GM18951 (cell line): ENCODE measurements around the gene TMPRSS3.

ENCODE experiments used
- POLR2A ChIP-seq: IDR thresholded peaks from 4 replicates; pipeline ENCODE4 v1.6.1; 2011; ENCODE audit warnings: mild to moderate bottlenecking; ENCODE audit not compliant: insufficient read length, insufficient read depth; ENCODE audit errors: extremely low read depth
- in situ Hi-C: fragments of 300-500 bp; cut with MboI; formaldehyde crosslinking; loops from one replicate; pipeline ENCODE4 v1.12.0; 2022; ENCODE audit warnings: low sequenced_read_pairs, mixed read lengths, inconsistent platforms; ENCODE audit not compliant: unreplicated experiment

The TMPRSS3 gene

GRCh38 chr21:42347601-42348327 is 48.1 kb downstream of the TMPRSS3 start:
- TF ChIP-seq POLR2A = no peak
- in situ Hi-C loops = no loop called here

DNA sequence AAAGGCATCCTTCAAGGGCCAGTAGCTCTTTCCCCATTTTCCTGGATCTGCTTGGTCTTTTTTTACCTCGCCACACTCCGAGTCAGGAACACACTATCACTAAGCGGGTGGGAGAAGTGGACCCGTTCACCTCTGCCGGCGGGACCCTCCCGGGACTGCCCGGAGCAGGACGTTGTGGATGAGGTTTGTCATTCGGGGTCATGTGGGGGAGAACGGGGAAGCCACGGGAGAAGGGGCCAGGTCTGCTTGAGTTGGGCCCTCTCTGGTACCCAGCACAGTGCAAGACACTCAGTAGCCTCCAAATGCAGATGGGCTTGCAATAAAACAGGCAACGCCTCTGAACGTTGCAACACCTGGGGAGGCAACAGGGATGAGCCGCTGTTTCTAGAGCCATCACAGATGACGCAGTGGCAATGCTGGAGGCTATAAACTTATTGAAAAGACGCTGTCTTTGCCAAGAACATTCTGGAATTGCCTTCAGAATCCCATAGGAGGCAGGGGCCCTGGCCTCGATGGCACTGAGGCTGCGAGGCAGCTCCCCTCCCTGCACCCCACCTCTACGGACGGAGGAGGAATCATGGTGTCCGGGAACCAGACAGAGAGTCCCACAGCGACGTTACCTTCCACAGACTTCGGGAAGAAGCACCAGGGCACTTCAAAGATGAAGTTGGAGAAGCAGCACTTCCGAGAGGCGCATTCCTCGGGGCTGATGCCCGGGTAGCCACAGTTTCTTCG is 48.8 kb downstream of the TMPRSS3 start:
- in situ Hi-C loops = no loop called here

DNA sequence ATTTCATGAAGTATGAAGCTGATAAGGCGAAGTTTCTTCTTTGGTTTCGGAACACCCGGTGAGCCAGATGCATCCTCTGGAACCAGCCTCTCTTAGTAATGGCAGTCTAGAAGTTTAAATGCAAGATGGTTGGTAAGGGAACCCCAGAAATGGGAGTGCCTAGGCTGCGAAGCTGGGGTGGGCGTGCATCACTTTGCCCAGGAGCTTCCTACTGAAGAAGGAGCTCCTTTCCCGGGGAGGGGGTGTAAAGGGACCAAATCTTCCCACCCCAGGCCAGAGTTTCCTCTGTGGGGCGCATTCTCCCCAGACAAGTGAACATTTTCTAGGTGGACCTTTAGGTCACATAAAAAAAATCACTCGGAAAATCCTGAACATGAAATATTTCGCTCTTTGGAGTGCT is 49.4 kb downstream of the TMPRSS3 start:
- in situ Hi-C loops = no loop called here
- TF ChIP-seq POLR2A = no peak

More for the DNA sequence above, 48.8 kb downstream of the TMPRSS3 start:
- no peak for TF ChIP-seq POLR2A

- no peak for TF ChIP-seq POLR2A
- in situ Hi-C loops = no loop called here
Observed at GRCh38 chr21:42344631-42345030, 51.2 kb downstream of the TMPRSS3 start.

DNA sequence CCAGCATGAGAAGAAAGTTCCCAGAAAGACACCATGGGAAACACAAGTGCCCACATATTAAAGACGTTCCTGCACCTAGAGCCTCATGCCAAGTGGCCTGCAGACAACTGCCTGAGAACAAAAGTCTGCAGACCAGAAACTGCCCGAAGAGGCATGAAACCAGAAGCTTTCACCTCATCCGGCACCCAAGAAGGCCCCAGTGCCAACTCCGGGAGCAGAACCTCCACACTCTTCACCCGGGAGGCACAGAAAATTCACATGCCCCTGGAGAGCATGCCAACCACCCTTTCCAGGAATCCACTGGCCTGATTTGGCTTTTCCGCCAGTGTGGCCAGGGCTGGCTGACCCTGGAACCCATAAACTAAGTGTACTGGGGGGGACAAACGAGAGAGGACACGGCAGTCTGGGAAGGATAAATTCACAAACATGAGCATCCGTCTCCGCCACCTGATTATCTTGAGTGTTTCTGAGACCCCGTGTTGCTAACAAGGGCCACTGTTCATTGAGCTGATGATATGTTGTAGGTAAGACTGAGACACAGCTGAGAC is 51.8 kb downstream of the TMPRSS3 start:
- TF ChIP-seq POLR2A = no peak
- in situ Hi-C loops = no loop called here

GRCh38 chr21:42343556-42343955 is 52.3 kb downstream of the TMPRSS3 start:
- no peak for TF ChIP-seq POLR2A
- in situ Hi-C loops = no loop called here

- no peak for TF ChIP-seq POLR2A
- in situ Hi-C loops = no loop called here
Observed at GRCh38 chr21:42343101-42343500, 52.8 kb downstream of the TMPRSS3 start.

- TF ChIP-seq POLR2A = no peak
- in situ Hi-C loops = no loop called here
Observed at GRCh38 chr21:42341776-42342542, 53.9 kb downstream of the TMPRSS3 start.

DNA sequence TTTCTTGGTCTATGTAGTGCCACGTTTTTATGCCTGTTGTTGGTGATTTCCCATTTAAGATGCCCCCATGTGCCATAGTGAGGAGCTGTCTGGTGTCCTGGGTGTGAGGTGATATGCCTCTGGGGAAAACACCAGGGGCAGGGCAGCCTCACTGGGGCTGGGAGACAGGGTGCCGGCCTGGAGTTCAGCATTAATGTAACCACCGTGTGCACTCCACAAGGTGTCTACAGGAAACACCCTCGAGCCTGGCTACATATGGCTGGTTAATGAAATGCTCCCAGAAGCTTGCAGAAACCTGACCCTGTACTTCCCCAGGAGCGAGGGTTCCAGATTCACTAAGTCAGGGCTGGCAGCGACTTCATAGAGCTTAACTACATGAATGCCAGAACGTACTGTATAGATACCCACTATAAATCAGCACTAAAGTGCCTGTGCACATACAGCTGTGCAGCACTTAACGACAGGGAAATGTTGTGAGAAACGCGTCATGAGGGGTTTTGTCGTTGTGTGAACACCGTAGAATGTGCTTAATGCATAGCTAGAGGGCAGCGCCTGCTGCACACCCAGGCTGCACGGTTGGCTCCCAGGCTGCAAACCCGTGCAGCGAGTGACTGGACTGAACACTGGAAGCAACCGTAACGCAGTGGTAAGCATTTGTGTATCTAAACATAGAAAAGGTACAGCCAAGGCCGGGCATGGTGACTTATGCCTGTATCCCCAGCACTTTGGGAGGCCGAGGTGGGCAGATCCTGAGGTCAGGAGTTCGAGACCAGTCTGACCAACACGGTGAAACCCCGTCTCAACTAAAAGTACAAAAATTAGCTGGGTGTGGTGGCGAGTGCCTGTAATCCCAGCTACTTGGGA is 55.4 kb downstream of the TMPRSS3 start:
- no peak for TF ChIP-seq POLR2A
- in situ Hi-C loops = no loop called here

GRCh38 chr21:42338729-42339715 is 56.8 kb downstream of the TMPRSS3 start:
- in situ Hi-C loops = no loop called here
- TF ChIP-seq POLR2A = no peak
